ENCODE results near the gene HIPK3.

HIPK3 gene

DNA sequence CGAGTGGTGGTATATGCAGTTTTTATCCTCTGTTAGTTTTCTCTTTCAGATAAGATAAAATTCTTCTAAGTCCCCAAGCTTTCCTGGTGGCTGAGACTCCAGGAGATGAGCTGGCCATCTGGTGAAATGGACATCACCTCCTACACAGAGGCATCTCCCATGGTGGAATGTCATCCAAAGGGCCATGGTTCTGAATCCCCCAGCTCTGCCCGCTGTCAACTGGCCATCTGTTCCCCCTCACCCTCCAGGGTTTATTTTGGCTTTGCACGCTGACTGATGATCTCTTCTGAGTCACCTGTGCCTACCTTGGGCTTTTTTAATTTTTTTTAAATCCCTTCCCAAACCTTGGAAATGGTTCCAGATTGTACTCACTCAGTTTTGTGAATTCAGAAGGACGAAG is 142.2 kb downstream of the HIPK3 start:
- DNase-seq, result no peak

DNA sequence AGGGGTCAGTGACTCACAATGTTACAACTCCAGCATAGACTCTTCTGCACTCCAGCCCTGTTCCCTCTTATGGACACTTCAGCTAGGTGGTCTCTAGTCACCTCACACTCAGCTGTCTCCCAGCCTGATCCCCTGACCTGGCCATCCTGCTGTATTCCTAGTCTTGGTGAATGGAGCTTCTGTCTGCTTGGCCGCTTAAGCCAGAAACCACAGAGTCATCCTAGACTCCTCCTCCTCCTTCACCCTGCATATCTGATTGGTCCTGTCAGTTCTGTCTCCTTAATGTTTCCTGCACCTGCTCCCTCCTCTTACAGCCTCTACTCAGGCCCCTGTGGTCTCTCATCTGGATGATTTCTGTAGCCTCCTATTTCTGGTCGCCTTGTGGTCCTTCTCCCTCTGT is 144.9 kb downstream of the HIPK3 start:
- DNase-seq, result no peak

DNA sequence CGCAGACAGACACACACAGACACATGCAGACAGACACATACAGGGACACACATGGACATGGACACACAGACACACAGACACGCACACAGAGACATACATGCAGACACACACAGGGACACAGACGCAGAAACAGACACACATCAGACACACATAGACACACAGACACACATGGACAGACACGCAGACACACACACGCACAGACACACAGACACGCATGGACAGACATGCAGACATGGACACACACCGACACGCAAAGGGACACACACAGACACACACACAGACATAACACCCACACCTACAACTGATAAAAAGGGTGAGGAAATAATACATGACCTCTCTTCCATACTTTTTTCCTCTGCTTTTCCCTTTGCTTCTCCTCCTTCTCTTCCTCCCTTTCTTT is 146.2 kb downstream of the HIPK3 start:
- no peak for DNase-seq

DNA sequence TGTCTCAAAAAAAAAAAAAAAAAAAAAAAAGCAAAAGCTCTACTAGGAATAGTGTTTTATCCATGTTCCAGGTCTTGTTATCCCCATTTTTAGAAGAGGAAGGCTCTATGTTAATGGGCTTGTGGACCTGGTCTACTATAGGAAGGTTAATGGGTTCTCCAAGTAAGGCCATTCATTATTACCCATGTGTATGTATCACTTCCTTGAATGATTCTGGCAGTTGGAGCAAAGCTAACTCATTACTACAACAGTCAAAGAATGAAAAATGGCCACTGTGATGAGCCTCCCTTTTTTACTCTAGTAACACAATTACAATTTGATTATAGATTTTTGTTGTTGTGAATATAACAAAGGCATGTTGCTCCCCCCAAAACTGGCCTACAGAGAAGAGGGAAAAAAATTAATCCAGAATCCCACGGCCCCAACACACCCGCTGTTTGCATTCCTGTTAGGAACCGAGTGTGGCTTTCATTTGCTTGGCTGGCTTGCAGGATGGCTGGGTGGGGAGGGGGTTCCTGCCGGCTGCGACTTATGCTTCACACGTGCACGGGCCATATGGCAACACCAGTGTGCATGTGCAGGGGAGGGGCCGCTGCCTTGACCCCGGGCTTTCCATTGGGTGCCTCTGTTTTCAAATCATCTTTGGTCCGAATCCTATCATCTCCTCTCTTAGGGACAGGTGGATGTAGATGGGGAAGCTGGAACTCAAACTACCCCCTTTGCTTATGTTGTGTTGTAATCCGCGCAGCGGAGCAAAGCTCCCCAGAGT is 148.8 kb downstream of the HIPK3 start:
- DNase-seq, result no peak

Measured in inflammatory macrophage treated with lipopolysaccharide for 1 hour (primary cell).